OCI-LY3 (cell line): ENCODE data around the gene ZCCHC24.
"Not testable (repeated sequence)": the region's sequence is repeated elsewhere in the genome, so short reads cannot be mapped to it uniquely, and the experiment has no call there.

Experiments used
- H2AFZ ChIP-seq: fragments of 200-600, 300-600 bp; shearing (Covaris generic); 2 replicates; pipeline ENCODE4 v1.6.0; 2014; ENCODE audit warnings: antibody characterized with exemption, low read depth, low read length
- H3K27ac ChIP-seq: fragments of 200-600, 300-600 bp; sonication (generic); 2 replicates; pipeline ENCODE4 v1.5.1; 2014; ENCODE audit warnings: mild to moderate bottlenecking, low read length, moderate library complexity, mixed read lengths
- H3K27me3 ChIP-seq: fragments of 200-600, 300-600 bp; sonication (generic); 2 replicates; pipeline ENCODE4 v1.6.1; 2014; ENCODE audit warnings: low read depth, low read length, mixed read lengths
- H3K36me3 ChIP-seq: fragments of 200-600, 300-600 bp; sonication (generic); replicated peaks from 2 replicates; pipeline ENCODE3; 2014; ENCODE audit warnings: low read depth, low read length, mixed read lengths
- H3K4me1 ChIP-seq: fragments of 300-600, 200-600 bp; sonication (generic); 2 replicates; pipeline ENCODE4 v1.6.1; 2014; ENCODE audit warnings: low read length, mixed read lengths
- H3K4me2 ChIP-seq: fragments of 200-600, 300-600 bp; sonication (generic); 2 replicates; pipeline ENCODE4 v1.6.1; 2014; ENCODE audit warnings: low read length, mixed read lengths
- H3K4me3 ChIP-seq: fragments of 300-600, 200-600 bp; sonication (generic); 2 replicates; pipeline ENCODE4 v1.5.1; 2014; ENCODE audit warnings: antibody characterized with exemption, mild to moderate bottlenecking, low read length, moderate library complexity
- H3K79me2 ChIP-seq: fragments of 300-600, 200-600 bp; shearing (Covaris generic); 2 replicates; pipeline ENCODE4 v1.6.1; 2014; ENCODE audit warnings: mild to moderate bottlenecking, low read length, mixed read lengths
- H3K9ac ChIP-seq: fragments of 300-600, 200-600 bp; shearing (Covaris generic); 2 replicates; pipeline ENCODE4 v1.6.0; 2014; ENCODE audit warnings: mild to moderate bottlenecking, low read length, moderate library complexity
- H3K9me3 ChIP-seq: fragments of 200-600, 300-600 bp; shearing (Covaris generic); 2 replicates; pipeline ENCODE4 v1.6.1; 2014; ENCODE audit warnings: low read length, mixed read lengths; ENCODE audit not compliant: insufficient read depth
- H4K20me1 ChIP-seq: fragments of 200-600, 300-600 bp; sonication (generic); 2 replicates; pipeline ENCODE4 v1.6.1; 2016; ENCODE audit warnings: low read length, mixed read lengths; ENCODE audit not compliant: insufficient read depth
- EZH2phosphoT487 ChIP-seq: fragments of 200-600 bp; shearing (Covaris generic); IDR thresholded peaks from 2 replicates; pipeline ENCODE4 v1.6.1; 2018; ENCODE audit warnings: antibody characterized with exemption, mixed run types, low read depth
- TF ChIP-seq, protein P1 (sequence below): fragments of 200-600, 300-600 bp; sonication (generic); IDR thresholded peaks from 2 replicates; pipeline ENCODE4 v1.5.1; 2014; ENCODE audit warnings: antibody characterized with exemption, low read length, low read depth

Gene ZCCHC24

DNA sequence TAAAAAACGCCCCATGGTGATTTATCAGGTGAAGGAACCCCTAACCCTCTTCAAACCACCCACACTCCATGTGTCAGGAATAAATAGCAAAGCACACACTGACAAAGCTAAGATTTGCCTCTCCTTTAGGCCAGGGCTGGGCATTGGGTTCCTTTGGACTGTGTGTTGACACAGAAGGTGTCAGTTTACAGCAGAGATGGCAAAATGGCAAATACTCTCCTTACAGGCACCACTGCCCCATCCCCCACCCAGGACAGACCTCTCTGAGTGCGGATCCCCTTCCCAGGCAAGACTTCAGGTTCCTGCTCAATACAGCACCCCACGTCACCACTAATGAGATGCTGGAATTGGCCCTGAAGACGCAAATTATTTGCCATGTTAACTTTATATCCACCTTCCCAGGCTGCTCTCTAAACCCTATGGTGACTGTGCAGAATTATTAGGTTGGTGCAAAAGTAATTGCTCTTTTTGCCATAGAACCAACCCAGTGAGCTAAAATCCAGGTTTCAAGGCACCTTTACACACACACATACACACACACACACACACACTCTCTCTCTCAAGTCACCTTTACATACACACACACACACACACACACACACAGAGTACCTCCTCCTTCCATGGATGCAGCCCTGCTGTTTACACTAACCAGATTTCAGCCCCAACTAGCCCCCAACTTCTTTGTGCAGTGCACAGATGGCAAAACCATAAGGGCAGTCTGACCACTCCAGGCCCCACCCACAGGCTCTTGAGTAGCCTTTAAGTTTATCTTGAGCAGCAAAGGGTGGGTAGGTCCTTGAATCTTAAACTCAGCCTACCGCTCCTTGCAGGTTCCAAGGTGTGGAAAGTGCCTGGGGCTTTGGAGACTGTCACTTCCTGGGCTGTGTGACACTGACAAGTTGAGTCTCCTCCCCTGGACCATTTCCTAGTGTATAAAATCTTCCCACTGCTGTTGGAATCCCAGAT is 4.0 kb upstream of the ZCCHC24 start:
- H3K27me3 ChIP-seq: no peaks in the 10 kb centered on the region
- no peak overlapping the region for H2AFZ ChIP-seq
- TF ChIP-seq EZH2phosphoT487: no peak
- TF ChIP-seq, protein P1, sequence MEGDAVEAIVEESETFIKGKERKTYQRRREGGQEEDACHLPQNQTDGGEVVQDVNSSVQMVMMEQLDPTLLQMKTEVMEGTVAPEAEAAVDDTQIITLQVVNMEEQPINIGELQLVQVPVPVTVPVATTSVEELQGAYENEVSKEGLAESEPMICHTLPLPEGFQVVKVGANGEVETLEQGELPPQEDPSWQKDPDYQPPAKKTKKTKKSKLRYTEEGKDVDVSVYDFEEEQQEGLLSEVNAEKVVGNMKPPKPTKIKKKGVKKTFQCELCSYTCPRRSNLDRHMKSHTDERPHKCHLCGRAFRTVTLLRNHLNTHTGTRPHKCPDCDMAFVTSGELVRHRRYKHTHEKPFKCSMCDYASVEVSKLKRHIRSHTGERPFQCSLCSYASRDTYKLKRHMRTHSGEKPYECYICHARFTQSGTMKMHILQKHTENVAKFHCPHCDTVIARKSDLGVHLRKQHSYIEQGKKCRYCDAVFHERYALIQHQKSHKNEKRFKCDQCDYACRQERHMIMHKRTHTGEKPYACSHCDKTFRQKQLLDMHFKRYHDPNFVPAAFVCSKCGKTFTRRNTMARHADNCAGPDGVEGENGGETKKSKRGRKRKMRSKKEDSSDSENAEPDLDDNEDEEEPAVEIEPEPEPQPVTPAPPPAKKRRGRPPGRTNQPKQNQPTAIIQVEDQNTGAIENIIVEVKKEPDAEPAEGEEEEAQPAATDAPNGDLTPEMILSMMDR: no peak
- H3K9ac ChIP-seq: no peak overlapping the region
- peaks cover 8% of the 10 kb centered on the region for H3K4me1 ChIP-seq
- H3K4me2 ChIP-seq: no peak overlapping the region
- no peak overlapping the region for H3K4me3 ChIP-seq
- no peak overlapping the region for H3K27ac ChIP-seq
- H3K9me3 ChIP-seq: no peaks in the 10 kb centered on the region
- no peaks in the 10 kb centered on the region for H4K20me1 ChIP-seq
- H3K79me2 ChIP-seq: no peaks in the 10 kb centered on the region
- H3K36me3 ChIP-seq: no peaks in the 10 kb centered on the region

DNA sequence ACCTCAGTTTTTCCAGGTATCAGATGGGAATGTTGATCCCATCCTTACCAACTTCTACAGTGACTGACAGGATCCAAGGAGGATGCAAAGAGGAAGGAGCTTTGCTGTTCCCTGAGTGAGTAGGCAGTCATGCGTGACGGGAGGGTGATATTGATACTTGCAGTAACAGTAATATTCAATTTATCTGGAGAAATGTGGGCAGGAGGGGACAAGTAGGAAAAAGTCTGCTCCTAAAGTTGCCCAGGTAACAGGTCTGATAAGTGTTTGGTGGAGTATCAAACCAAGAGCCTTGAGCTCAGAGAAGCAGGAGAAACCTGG is 3.3 kb upstream of the ZCCHC24 start:
- TF ChIP-seq, protein P1: no peak
- TF ChIP-seq EZH2phosphoT487: no peak
- Histone ChIP-seq H3K9me3 (no peaks in the 10 kb centered on the region), H3K4me1 (peaks cover 15% of the 10 kb centered on the region), H3K27ac (no peak overlapping the region), H2AFZ (no peak overlapping the region), H3K27me3 (peaks cover 6% of the 10 kb centered on the region; the same call in 1 of the 2 replicates), H3K79me2 (no peaks in the 10 kb centered on the region), H3K9ac (no peak overlapping the region), H3K4me2 (no peak overlapping the region), H3K4me3 (no peak overlapping the region), H3K36me3 (no peaks in the 10 kb centered on the region), H4K20me1 (no peaks in the 10 kb centered on the region)

DNA sequence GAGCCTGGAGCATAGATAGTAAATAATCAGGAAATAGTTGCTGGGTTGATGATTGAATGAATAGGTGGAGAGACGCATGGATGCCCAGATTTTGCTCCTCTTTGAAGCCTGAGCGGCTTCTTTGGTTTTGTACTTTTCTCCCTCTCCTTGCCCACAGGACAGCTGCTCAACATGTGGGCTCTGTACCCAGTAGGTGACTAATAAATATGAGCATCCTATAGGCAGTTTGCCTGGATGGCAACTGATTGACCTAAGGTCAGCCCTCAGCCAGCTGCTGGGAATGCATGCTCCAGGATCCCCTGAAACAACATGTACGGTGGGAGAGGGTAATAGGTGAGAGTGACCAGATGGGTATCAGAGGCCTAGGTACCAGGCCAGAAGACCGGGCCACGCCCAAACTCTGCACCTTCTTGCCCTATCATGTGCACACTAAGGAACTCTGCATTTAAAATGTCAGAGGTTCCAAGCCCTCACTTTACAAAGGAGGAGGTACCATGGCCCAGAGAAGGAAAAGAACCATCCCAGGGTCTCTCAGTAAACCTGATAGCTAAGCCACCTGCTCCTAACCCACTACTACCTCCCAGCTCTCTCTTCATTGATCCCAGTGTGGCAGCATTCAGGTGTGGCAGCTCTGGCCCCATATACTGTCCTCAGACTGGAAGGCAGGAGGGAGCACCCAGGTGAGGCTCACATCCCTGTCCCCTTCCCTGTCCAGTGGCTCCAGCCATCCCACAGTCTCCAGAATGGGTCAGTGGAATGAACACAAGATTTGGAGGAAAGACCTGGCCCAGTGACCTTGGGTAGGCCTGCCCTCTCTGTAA is 2.7 kb upstream of the ZCCHC24 start:
- Histone ChIP-seq H3K4me2 (no peak overlapping the region), H3K9me3 (no peaks in the 10 kb centered on the region), H3K79me2 (no peaks in the 10 kb centered on the region), H3K27me3 (peaks cover 10% of the 10 kb centered on the region; the same call in 1 of the 2 replicates), H3K27ac (no peak overlapping the region), H3K4me3 (no peak overlapping the region), H3K4me1 (peaks cover 18% of the 10 kb centered on the region), H4K20me1 (no peaks in the 10 kb centered on the region), H2AFZ (no peak overlapping the region), H3K9ac (no peak overlapping the region), H3K36me3 (no peaks in the 10 kb centered on the region)
- TF ChIP-seq, protein P1: no peak
- TF ChIP-seq EZH2phosphoT487: no peak

DNA sequence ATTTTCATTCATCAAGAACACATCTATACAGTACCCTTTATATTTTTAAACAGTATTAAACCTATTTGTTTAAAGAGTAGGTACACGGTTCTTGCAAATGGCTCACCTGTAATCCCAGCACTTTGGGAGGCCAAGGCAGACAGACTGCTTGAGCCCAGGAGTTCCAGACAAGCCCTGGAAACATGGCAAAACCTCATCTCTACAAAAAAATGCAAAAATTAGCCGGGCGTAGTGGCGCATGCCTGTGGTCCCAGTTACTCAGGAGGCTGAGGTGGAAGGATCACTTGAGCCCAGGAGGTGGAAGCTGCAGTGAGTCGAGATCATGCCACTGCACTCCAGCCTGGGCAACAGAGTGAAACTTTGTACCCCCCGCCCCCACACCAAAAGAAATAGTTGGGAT is 1.8 kb upstream of the ZCCHC24 start:
- not testable (repeated sequence) for H3K4me1 ChIP-seq, H3K4me3 ChIP-seq, H2AFZ ChIP-seq, H3K4me2 ChIP-seq, H3K9me3 ChIP-seq, H3K79me2 ChIP-seq, H4K20me1 ChIP-seq, H3K27ac ChIP-seq, H3K9ac ChIP-seq, H3K36me3 ChIP-seq
- H3K27me3 ChIP-seq: peaks cover 10% of the 10 kb centered on the region; the same call in 1 of the 2 replicates
